Endodermal cell (in vitro differentiated cells): ENCODE results near the gene RLN2. TPM values are rescaled to one million over a fixed set of nuclear protein-coding genes. Genes with fewer than 3 reads are reported as not detected.

Experiments
- DNase-seq: peaks from one replicate; pipeline ENCODE4 v3.0.0-alpha.2; 2017
- H3K27ac ChIP-seq: 2 replicates; pipeline ENCODE4 v1.5.1; 2013; ENCODE audit warnings: mild to moderate bottlenecking, low read depth, low read length, moderate library complexity
- H3K27me3 ChIP-seq: 2 replicates; pipeline ENCODE4 v1.6.1; 2013; ENCODE audit warnings: mild to moderate bottlenecking, low read length, moderate library complexity; ENCODE audit not compliant: insufficient read depth, control insufficient read depth, poor library complexity, severe bottlenecking
- H3K36me3 ChIP-seq: 2 replicates; pipeline ENCODE4 v1.7.0; 2013; ENCODE audit warnings: mild to moderate bottlenecking, low read length, moderate library complexity; ENCODE audit not compliant: control insufficient read depth, insufficient read depth
- H3K4me1 ChIP-seq: one replicate; pipeline ENCODE4 v1.7.0; 2013; ENCODE audit warnings: low read length; ENCODE audit not compliant: control insufficient read depth, insufficient read depth
- H3K4me3 ChIP-seq: 2 replicates; pipeline ENCODE4 v1.5.1; 2013; ENCODE audit warnings: mild to moderate bottlenecking, low read length, moderate library complexity
- H3K9ac ChIP-seq: 2 replicates; pipeline ENCODE4 v1.6.1; 2013; ENCODE audit warnings: mild to moderate bottlenecking, low read length, moderate library complexity; ENCODE audit not compliant: poor library complexity, severe bottlenecking; ENCODE audit errors: extremely low read depth
- H3K9me3 ChIP-seq: 2 replicates; pipeline ENCODE4 v1.6.1; 2013; ENCODE audit warnings: mild to moderate bottlenecking, low read length, moderate library complexity; ENCODE audit not compliant: control insufficient read depth
- H3K27ac Mint-ChIP-seq: 2 replicates; pipeline ENCODE4 v1.8.0; 2020; ENCODE audit warnings: mixed read lengths
- H3K27me3 Mint-ChIP-seq: 2 replicates; pipeline ENCODE4 v1.8.0; 2021; ENCODE audit warnings: mild to moderate bottlenecking, mixed read lengths; ENCODE audit not compliant: insufficient read depth
- H3K36me3 Mint-ChIP-seq: 2 replicates; pipeline ENCODE4 v1.8.0; 2020; ENCODE audit warnings: low read depth, mixed read lengths
- H3K4me1 Mint-ChIP-seq: 2 replicates; pipeline ENCODE4 v1.8.0; 2020; ENCODE audit warnings: mixed read lengths
- H3K4me3 Mint-ChIP-seq: 2 replicates; pipeline ENCODE4 v1.8.0; 2020; ENCODE audit warnings: mild to moderate bottlenecking, moderate library complexity, mixed read lengths
- H3K9me3 Mint-ChIP-seq: 2 replicates; pipeline ENCODE4 v1.8.0; 2020; ENCODE audit warnings: mild to moderate bottlenecking, mixed read lengths
- WGBS, 2 experiments: methylation state at CpG; one replicate each; pipeline versions ENCODE4 v1.1.5 to v1.1.7; 2013; ENCODE audit warnings: missing lambda C conversion rate in 2 of 2, mixed read lengths in 1 of 2; ENCODE audit not compliant: insufficient coverage in 1 of 2, insufficient read length in 1 of 2; 5-methylcytosine and 5-hydroxymethylcytosine counted together
- total RNA-seq, 2 donors: library from RNA; stranded (reverse); fragmentation: NEBNext Ultra II Directional in 1 of 2; extraction: Animal tissue kit (Norgen Biotek cat#: 25700) in 1 of 2; gene quantifications; 2 replicates in 1 of 2; 3 replicates in 1 of 2; pipeline ENCODE4 v1.2.1, GENCODE V29; 2021
- TF ChIP-seq, protein P1 (sequence below): fragments of 200-600 bp; sonication (generic); conservative IDR thresholded peaks from 2 replicates; pipeline ENCODE4 v1.5.0; 2021; ENCODE audit warnings: antibody characterized with exemption, mild to moderate bottlenecking

The RLN2 gene
- total RNA-seq, 2 donors from 2014 or later: 2.3 to 7.9 TPM

DNA sequence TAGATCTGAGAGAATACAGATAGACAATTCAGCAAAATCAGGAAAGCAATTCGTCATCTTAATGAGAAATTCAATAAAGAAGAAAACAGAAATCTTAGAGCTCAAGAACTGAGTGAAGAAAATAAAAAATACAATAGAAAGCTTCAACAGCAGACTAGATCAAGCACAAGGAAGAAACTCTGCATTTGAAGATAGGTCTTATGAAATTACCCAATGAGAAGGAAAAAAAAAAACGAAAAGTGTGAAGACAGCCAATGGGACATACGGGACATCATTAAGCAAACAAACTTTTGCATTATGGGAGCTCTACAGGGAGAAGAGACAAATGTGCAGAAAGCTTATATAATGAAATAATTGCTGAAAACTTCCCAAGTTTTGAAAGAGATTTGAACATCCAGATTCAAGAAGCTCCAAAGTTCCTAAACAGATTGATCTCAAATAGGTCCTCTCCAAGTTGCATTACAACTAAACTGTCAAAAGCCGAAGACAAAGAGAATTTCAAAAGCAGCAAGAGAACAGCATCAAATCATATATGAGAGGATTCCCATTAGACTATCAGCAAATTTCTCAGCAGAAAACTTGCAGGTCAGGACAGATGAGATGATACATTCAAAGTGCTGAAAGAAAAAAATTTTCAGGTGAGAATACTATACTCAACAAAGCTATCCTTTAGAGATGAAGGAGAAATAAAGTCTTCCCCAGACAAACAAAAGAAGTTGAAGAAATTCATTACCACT lies 10.8 kb upstream of the RLN2 start:
- Histone ChIP-seq H3K4me1 (no peaks in the 10 kb centered on the region), H3K27ac (no peak overlapping the region), H3K9me3 (peaks cover 22% of the 10 kb centered on the region), H3K9ac (no peak overlapping the region), H3K4me3 (no peak overlapping the region), H3K36me3 (no peaks in the 10 kb centered on the region), H3K27me3 (no peaks in the 10 kb centered on the region)
- DNase-seq: no peak
- Mint-ChIP-seq H3K4me3 (no peak overlapping the region), H3K36me3 (no peaks in the 10 kb centered on the region), H3K4me1 (no peaks in the 10 kb centered on the region), H3K27me3 (peaks cover 2% of the 10 kb centered on the region), H3K27ac (no peak overlapping the region), H3K9me3 (peaks cover 12% of the 10 kb centered on the region)
- WGBS, 2 experiments: 46 to 65% methylated on average over 3 to 4 of the region's 4 CpGs
- TF ChIP-seq, protein P1, sequence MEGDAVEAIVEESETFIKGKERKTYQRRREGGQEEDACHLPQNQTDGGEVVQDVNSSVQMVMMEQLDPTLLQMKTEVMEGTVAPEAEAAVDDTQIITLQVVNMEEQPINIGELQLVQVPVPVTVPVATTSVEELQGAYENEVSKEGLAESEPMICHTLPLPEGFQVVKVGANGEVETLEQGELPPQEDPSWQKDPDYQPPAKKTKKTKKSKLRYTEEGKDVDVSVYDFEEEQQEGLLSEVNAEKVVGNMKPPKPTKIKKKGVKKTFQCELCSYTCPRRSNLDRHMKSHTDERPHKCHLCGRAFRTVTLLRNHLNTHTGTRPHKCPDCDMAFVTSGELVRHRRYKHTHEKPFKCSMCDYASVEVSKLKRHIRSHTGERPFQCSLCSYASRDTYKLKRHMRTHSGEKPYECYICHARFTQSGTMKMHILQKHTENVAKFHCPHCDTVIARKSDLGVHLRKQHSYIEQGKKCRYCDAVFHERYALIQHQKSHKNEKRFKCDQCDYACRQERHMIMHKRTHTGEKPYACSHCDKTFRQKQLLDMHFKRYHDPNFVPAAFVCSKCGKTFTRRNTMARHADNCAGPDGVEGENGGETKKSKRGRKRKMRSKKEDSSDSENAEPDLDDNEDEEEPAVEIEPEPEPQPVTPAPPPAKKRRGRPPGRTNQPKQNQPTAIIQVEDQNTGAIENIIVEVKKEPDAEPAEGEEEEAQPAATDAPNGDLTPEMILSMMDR: no peak

DNA sequence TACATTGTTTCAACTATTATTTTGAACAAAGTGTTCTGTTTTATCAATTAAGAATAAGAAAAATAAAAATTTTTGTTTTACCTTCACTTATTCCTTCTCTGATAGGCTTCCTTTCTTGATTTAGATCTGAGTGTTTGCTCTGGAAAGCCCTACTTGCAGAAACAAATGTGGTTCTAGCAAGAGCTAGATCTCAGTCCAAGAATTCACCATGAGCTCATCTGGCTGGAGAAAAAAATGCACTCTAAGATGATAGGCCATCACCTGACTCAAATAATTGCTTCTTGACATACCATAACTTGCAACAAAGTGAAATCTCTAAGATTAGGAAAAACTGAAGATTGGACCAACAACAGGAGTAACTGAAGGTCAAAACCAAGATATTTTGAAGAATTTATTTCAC lies 6.3 kb upstream of the RLN2 start:
- Histone ChIP-seq H3K4me3 (no peak overlapping the region), H3K4me1 (no peaks in the 10 kb centered on the region), H3K9me3 (peaks cover 13% of the 10 kb centered on the region), H3K9ac (no peak overlapping the region), H3K36me3 (no peaks in the 10 kb centered on the region), H3K27me3 (no peaks in the 10 kb centered on the region), H3K27ac (no peak overlapping the region)
- Mint-ChIP-seq H3K4me1 (no peaks in the 10 kb centered on the region), H3K4me3 (no peak overlapping the region), H3K27me3 (peaks cover 2% of the 10 kb centered on the region), H3K9me3 (peaks cover 8% of the 10 kb centered on the region), H3K36me3 (no peaks in the 10 kb centered on the region), H3K27ac (no peak overlapping the region)
- DNase-seq: no peak
- TF ChIP-seq, protein P1: no peak

DNA sequence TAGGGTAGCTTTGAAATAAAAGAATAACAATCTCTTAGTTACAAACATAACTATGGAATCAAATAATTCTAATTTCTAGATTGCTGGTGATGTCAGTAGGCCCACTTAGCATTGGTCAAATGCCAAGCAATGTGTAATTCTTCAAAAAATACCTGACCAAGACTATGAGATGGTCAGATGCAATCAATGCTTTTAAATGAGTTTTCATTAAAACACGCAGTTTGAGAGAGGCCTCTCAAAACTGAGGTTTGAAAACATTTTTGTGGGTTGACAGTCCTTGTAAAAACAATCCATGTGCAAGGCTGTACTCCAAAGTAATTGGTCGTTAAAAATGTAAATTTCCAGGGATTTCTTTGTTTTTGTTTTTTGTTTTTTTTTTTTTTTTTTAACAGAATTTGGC lies 1.2 kb upstream of the RLN2 start:
- 86 to 100% methylated on average over 1 to 2 of the region's 2 CpGs for WGBS, 2 experiments
- no peak overlapping the region for H3K4me3 ChIP-seq
- H3K27ac ChIP-seq: no peak overlapping the region
- Mint-ChIP-seq H3K4me3 (no peak overlapping the region), H3K4me1 (no peaks in the 10 kb centered on the region), H3K9me3 (no peaks in the 10 kb centered on the region), H3K27ac (no peak overlapping the region), H3K27me3 (no peaks in the 10 kb centered on the region), H3K36me3 (no peaks in the 10 kb centered on the region)
- no peaks in the 10 kb centered on the region for H3K27me3 ChIP-seq
- no peaks in the 10 kb centered on the region for H3K9me3 ChIP-seq
- H3K4me1 ChIP-seq: no peaks in the 10 kb centered on the region
- TF ChIP-seq, protein P1: no peak
- H3K36me3 ChIP-seq: no peaks in the 10 kb centered on the region
- H3K9ac ChIP-seq: no peak overlapping the region
- no peak for DNase-seq
